Cortex of kidney (tissue), 1 donor: Measurements from ENCODE around the gene KLHL29.

Source experiments
- DNase-seq: peaks from one replicate; lab custom pipeline; 2025; lab: John Stamatoyannopoulos, UW

KLHL29 gene

DNA sequence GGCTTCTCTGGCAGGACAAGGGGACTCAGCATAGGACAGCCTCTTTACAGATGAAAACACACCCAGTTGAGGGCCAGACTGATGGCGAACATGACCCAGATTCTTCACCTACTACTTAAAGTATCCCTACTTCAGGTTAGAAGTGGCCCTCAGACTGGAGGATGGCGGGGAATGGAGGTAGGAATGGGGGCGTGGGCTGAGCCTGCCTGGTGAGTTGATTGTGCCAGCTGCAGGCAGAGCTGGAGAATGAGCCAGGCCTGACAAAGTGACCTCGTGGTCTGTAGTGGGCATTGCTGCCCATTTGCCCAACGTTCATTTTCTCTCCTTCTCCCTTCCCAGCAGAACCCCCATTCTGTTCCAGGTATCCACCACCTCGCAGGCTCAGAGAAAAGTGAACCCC lies 186.1 kb downstream of the KLHL29 start:
- DNase-seq = no peak

- no peak for DNase-seq
These were observed 186.7 kb downstream of the KLHL29 start for GRCh38 chr2:23571527-23572282.

DNA sequence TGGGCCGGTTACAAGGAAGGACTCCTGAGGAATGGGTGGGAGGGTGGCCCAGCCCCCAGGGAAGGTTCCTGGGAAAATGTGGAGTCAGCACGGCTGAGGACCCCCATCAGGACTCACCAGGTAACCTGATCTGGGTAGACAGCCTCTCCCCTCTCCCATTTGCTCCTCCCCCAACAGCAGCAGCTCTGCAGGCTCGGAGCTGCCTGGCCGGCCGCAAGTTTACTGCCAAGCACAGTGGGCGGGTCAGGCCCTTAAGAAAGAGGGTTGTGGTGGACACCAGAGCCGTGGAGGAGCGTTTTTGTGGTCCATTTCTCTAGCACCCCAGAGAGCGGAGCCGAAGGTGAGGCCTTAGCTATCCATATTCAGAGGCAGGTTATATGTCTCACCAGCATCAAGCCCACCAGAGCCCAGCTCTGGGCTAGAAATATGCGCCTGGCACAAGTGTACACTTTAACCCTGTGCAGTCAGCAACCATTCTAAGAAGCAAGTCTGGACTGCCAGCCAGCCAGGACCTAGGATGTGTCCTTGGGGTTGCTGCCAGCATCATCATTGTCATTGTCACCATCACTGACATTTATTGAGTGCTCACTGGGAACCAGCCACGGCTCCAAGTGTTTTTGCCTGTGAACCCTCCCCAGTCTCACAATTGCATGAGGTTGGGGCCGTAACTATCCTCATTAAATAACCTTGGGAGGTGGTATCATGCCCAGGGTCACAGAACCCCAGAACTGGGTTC lies 190.1 kb downstream of the KLHL29 start:
- DNase-seq = no peak

GRCh38 chr2:23578964-23579671 lies 194.1 kb downstream of the KLHL29 start:
- DNase-seq = no peak

DNA sequence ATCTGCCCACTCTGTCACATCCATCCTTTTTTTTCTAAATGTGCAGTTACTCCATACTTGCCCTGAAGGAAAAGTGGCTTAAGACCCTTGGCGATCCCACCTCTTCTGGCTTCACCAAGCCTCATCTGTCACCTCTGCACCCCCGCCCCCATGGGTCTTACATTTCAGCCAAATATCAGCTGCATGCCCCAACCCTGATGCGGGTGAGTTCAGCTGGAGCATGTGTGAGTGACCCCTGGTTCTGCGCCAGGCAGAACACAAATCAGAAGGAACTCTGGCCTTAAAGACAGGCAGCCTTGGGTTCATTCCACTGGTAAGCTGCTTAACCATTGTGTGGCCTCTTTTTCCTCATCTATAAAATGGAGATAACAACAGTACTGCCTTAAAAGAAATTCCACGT lies 194.7 kb downstream of the KLHL29 start:
- DNase-seq = no peak

GRCh38 chr2:23583467-23583866 lies 198.5 kb downstream of the KLHL29 start:
- no peak for DNase-seq

DNA sequence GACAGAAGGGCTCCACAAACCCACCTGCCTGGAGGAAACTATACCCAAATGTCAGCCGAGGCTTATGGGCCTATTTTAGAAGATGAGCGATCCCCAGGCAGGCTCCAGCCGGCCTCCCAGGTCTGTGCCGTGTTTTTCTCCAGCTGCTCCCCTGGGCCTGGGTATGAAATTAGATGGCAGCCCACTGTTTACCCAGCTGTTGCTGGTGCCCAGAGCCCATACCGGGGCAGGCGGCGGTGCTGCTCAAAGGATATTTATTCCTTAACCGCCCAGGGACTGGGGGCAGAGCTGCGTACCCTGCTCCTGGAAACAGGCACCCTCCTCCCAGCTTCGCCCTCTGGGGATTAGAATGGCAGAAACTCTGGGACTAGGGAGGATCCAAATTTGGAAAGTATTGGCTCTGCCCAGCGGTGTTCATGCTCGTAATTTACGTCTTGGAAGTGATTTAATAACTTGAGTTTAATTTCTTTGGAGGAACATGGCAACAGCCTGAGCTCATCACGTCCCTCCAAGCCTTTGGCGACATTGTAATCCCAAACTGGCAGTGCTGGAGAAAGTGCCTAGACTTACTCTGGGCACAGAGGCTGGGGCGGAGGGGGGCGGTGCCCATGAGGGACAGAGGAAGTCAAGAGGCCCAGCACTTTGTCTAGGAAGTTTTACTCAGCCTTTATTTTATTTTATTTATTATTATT lies 199.2 kb downstream of the KLHL29 start:
- DNase-seq = no peak

DNA sequence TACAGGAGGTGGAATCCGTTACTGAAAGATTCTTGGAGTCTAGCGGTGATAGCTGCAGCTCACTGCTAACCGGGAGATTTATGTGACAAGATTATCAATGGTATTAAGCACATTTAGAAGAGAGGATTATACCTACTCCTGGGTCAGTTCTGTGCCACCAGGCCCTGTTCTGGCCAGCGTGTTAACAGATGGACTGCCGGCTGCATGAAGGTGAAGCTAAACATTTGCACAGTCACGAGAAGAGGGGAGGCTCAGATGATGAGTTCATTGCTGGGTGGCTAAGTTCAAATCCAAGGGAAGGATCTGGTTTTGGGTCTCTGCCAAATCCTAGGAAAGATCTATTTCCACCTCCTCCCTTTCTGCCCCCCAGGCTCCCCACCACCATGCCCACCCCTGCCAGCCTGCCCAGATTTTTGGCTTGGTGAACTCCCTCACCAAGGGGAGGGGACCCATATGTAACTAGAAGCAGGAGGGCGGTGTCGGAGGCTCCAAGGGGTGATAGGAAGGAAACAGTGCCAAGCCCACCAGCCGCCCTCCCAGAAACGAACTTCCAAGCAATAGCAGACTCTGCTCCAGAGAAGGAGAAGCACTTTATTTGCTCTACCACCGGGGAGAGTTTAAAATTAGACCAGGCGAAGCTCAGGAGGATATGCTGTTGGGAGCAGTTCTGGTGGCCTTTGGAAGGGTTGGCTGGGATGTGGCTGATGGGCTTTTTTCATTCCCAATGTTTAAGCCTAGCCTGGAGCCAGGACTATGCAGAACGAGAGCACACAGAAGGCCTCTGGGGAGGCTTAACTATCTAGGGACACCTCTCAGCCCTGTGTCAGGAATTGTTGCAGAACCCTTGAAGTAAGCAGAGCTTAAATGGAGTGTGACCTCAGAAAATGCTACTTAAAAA lies 200.5 kb downstream of the KLHL29 start:
- DNase-seq = no peak

DNA sequence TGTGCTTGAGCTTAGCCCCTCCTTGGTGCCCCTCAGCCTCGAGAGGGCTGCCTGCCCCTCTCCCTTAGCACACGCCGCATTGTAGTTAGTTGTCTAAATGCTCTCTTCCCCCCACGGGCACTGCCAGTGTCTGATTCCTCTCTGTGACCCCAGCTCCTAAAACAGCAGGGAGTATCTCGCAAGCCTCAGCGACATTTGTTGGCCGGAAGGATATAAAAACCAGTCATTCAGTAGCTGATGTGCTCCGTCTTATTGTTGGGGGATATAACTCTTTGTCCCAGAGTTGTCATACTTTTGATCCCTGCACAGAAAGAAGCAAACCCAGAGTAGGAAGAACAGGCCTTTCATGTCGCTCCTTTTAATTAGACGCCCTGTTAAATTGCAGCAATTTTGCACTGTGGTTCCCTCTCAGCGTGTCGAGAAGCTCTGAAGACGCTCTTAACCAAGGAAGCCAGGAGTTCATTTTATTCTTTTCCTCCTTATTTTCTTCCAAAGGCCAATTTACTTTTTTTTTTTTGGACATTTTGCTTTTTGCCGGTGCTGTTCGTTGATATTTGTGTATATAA lies 201.8 kb downstream of the KLHL29 start:
- DNase-seq = no peak

DNA sequence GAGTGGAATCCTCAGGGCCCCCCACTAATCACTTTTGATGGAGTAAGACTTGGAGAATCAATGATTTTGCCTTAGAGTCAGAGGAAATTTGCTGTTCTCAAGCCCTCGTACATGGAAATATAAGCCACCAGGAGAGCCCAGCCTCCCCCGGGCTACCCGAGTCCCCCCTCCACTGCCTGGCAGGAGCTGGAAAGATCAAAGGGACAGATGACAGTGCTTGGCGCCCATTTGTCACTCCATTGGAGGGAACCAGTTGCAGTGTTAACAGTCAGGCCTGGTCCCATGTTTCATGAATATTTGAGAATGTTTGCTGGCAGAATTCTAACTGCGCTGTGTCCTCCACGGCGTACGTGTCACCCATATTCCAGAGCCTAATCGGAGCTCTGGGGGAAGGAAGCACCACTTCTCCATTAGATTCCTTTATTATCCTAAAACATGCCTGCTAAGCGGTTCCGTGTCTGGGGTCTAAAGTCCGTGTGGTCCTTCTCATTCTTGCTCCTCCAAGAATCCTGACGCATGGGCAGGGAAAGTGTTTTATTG lies 202.4 kb downstream of the KLHL29 start:
- no peak for DNase-seq

GRCh38 chr2:23588106-23588505 lies 203.1 kb downstream of the KLHL29 start:
- DNase-seq = no peak

DNA sequence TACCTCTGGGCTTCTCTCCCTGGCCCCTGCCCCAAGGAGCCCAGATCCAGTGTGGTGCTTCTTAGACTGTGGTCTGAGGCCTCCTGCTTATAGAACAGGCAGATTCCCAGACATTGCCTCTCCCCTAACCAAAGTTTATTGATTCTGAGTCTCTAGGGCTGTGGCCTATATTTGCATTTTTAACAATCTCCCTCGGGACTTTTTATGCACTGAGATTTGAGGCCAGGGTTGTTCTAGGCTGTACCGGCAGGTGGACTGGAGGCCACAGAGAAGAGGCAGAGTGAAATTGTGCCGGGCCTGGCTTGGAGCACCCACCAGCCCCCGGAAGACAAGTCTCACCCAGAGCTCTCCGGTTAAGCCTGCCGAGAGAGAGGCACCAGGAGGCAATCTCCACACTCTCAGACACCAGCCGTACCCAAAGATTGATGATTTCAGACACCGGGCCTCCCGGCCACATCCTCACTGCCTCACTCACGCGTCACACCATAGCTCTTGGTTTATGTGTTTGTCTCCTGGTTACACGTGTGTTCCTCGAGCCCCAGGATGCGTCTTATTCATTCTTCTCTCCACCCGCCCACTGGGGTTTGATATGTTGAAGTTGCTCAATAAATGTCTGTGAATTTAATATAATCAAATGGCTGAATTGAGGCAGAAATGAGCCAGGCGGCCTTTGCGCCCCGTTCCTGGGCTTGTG lies 203.7 kb downstream of the KLHL29 start:
- DNase-seq = no peak

- no peak for DNase-seq
These were observed 204.3 kb downstream of the KLHL29 start for GRCh38 chr2:23589220-23589647.

GRCh38 chr2:23589739-23590138 lies 204.8 kb downstream of the KLHL29 start:
- DNase-seq = no peak

- DNase-seq = no peak
These were observed 205.4 kb downstream of the KLHL29 start for GRCh38 chr2:23590241-23590869.

DNA sequence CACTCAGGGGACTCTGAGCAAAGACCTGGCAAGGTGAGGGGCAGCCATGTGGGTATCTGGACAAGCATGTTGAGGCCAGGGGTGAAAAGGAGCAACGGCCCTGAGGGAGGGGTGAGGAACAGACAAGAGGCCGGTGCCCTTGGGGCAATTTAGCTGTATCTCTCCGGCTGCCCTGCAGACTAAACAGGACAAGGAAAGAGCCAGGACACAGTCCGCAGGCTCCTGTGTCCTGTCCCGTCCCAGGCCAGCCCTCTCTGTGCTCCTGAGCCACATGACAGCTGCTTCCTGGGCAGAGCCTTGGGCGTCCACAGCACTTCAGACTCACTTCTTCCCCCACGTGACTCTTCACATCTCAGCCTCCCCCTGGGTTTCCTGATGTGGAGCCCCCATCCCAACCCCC lies 206.1 kb downstream of the KLHL29 start:
- DNase-seq = no peak

- DNase-seq = no peak
These were observed 207.2 kb downstream of the KLHL29 start for GRCh38 chr2:23592061-23592685.

- no peak for DNase-seq
These were observed 208.1 kb downstream of the KLHL29 start for GRCh38 chr2:23592898-23593751.
